ENCODE data around the gene FBXO46. TPM values are rescaled to one million over a fixed set of nuclear protein-coding genes. Genes with fewer than 3 reads are reported as not detected.

Gene FBXO46
- total and polyA plus RNA-seq, 2 of the 13 experiments (the other 11 are each of a cell fraction or from before 2014, with no cell fraction given): 6.2 to 6.4 TPM

DNA sequence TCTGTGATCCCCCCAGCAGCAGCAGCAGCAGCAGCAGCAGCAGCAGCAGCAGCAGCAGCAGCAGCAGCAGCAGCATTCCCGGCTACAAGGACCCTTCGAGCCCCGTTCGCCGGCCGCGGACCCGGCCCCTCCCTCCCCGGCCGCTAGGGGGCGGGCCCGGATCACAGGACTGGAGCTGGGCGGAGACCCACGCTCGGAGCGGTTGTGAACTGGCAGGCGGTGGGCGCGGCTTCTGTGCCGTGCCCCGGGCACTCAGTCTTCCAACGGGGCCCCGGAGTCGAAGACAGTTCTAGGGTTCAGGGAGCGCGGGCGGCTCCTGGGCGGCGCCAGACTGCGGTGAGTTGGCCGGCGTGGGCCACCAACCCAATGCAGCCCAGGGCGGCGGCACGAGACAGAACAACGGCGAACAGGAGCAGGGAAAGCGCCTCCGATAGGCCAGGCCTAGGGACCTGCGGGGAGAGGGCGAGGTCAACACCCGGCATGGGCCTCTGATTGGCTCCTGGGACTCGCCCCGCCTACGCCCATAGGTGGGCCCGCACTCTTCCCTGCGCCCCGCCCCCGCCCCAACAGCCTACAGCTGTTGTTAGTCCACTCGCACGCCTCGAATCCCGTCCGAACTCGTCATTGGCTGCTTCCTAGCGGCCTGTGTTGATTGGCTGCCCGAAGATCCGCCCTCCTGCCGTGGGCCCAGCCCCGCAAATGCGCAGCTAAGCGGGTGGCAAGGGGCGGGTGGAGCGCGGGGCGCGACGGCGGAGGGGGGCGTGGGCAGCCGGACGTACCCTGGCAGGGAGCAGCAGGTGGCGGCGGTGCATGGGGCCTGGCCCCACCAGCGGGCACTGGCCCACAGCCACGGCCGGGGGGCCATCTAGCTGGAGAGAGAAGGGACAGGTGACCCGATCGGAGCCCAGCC is 39.8 kb upstream of the FBXO46 start (continued):
- TF ChIP-seq ZBTB42 (CRISPR knock-in tag; IDR thresholded peaks at IDR 0.05): peak; percentile 66; the same call in 1 of the 2 replicates
- TF ChIP-seq, protein P1, sequence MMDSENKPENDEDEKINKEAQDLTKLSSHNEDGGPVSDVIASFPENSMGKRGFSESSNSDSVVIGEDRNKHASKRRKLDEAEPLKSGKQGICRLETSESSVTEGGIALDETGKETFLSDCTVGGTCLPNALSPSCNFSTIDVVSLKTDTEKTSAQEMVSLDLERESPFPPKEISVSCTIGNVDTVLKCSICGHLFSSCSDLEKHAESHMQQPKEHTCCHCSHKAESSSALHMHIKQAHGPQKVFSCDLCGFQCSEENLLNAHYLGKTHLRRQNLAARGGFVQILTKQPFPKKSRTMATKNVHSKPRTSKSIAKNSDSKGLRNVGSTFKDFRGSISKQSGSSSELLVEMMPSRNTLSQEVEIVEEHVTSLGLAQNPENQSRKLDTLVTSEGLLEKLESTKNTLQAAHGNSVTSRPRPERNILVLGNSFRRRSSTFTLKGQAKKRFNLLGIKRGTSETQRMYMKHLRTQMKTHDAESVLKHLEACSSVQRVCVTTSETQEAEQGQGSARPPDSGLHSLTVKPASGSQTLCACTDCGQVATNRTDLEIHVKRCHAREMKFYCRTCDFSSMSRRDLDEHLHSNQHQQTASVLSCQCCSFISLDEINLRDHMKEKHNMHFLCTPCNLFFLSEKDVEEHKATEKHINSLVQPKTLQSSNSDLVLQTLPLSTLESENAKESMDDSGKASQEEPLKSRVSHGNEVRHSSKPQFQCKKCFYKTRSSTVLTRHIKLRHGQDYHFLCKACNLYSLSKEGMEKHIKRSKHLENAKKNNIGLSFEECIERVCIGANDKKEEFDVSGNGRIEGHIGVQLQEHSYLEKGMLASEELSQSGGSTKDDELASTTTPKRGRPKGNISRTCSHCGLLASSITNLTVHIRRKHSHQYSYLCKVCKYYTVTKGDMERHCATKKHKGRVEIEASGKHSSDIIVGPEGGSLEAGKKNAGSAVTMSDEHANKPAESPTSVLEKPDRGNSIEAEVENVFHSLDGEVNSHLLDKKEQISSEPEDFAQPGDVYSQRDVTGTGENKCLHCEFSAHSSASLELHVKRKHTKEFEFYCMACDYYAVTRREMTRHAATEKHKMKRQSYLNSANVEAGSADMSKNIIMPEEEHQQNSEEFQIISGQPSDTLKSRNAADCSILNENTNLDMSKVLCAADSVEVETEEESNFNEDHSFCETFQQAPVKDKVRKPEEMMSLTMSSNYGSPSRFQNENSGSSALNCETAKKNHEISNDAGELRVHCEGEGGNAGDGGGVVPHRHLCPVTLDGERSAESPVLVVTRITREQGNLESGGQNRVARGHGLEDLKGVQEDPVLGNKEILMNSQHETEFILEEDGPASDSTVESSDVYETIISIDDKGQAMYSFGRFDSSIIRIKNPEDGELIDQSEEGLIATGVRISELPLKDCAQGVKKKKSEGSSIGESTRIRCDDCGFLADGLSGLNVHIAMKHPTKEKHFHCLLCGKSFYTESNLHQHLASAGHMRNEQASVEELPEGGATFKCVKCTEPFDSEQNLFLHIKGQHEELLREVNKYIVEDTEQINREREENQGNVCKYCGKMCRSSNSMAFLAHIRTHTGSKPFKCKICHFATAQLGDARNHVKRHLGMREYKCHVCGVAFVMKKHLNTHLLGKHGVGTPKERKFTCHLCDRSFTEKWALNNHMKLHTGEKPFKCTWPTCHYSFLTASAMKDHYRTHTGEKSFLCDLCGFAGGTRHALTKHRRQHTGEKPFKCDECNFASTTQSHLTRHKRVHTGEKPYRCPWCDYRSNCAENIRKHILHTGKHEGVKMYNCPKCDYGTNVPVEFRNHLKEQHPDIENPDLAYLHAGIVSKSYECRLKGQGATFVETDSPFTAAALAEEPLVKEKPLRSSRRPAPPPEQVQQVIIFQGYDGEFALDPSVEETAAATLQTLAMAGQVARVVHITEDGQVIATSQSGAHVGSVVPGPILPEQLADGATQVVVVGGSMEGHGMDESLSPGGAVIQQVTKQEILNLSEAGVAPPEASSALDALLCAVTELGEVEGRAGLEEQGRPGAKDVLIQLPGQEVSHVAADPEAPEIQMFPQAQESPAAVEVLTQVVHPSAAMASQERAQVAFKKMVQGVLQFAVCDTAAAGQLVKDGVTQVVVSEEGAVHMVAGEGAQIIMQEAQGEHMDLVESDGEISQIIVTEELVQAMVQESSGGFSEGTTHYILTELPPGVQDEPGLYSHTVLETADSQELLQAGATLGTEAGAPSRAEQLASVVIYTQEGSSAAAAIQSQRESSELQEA (CRISPR knock-in tag; IDR thresholded peaks at IDR 0.05; ENCODE audit: not compliant biosample characterization): no peak
- TF ChIP-seq TSC22D2 (CRISPR knock-in tag; IDR thresholded peaks at IDR 0.05; ENCODE audit: borderline replicate concordance): peak; percentile 87; the same call in 1 of the 2 replicates
- peak; percentile 80; the same call in 1 of the 2 replicates for TF ChIP-seq TBX2 (CRISPR knock-in tag; IDR thresholded peaks at IDR 0.05; ENCODE audit: borderline replicate concordance)
- TF ChIP-seq, protein P2, sequence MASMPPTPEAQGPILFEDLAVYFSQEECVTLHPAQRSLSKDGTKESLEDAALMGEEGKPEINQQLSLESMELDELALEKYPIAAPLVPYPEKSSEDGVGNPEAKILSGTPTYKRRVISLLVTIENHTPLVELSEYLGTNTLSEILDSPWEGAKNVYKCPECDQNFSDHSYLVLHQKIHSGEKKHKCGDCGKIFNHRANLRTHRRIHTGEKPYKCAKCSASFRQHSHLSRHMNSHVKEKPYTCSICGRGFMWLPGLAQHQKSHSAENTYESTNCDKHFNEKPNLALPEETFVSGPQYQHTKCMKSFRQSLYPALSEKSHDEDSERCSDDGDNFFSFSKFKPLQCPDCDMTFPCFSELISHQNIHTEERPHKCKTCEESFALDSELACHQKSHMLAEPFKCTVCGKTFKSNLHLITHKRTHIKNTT (CRISPR knock-in tag; IDR thresholded peaks at IDR 0.05): 0 out of 2 replicates have a peak, but pooled peaks have one; percentile 13
- peak; percentile 70 for TF ChIP-seq XRCC5 (optimal IDR thresholded peaks at IDR 0.05; ENCODE audit: low read length)
- no peak for TF ChIP-seq ZNF570 (CRISPR knock-in tag; IDR thresholded peaks at IDR 0.05; ENCODE audit: borderline replicate concordance)
- TF ChIP-seq ZNF772 (CRISPR knock-in tag; IDR thresholded peaks at IDR 0.05): no peak
- 0 out of 2 replicates have a peak, but pooled peaks have one; percentile 19 for TF ChIP-seq PCBP1 (IDR thresholded peaks at IDR 0.05; ENCODE audit: borderline replicate concordance, low read depth, low read length)
- no peak for TF ChIP-seq CEBPB (IDR thresholded peaks at IDR 0.05; ENCODE audit: borderline replicate concordance, low read depth, low read length)
- TF ChIP-seq RBM39 (IDR thresholded peaks at IDR 0.05; ENCODE audit: low read depth, low read length, poor library complexity, severe bottlenecking): peak; percentile 82
- no peak for TF ChIP-seq CHCHD3 (CRISPR knock-in tag; IDR thresholded peaks at IDR 0.05)
- peak; percentile 61; the same call in 1 of the 2 replicates for TF ChIP-seq CBX5 (CRISPR knock-in tag; IDR thresholded peaks at IDR 0.05; ENCODE audit: borderline replicate concordance)
- TF ChIP-seq SATB2 (CRISPR knock-in tag; IDR thresholded peaks at IDR 0.05): no peak
- 0 out of 2 replicates have a peak, but pooled peaks have one; percentile 40 for TF ChIP-seq WIZ (CRISPR knock-in tag; IDR thresholded peaks at IDR 0.05)
